Measurements from ENCODE around the gene RIMS3. TPM values are rescaled to one million over a fixed set of nuclear protein-coding genes. Genes with fewer than 3 reads are reported as not detected.
"Not testable (repeated sequence)": the region's sequence is repeated elsewhere in the genome, so short reads cannot be mapped to it uniquely, and the experiment has no call there.

Gene RIMS3
- total RNA-seq, 4 donors from 2014 or later = 2.8 to 8.2 (median 4.8) TPM

- DNase-seq (ENCODE audit: low spot score in 2 of 2) = no peak
- WGBS = 83% methylated on average over 2 of the region's 2 CpGs
- Histone ChIP-seq H3K4me3 (no peak overlapping the region), H3K27ac (no peak overlapping the region), H3K36me3 (no peaks in the 10 kb centered on the region), H3K4me1 (no peaks in the 10 kb centered on the region), H3K27me3 (no peaks in the 10 kb centered on the region), H3K9me3 (no peaks in the 10 kb centered on the region)
- TF ChIP-seq EP300 (IDR thresholded peaks at IDR 0.05) (no peak), CTCF (IDR thresholded peaks at IDR 0.05) (no peak), POLR2A (IDR thresholded peaks at IDR 0.05) (no peak), POLR2AphosphoS5 (IDR thresholded peaks at IDR 0.05) (no peak)
Observed at GRCh38 chr1:40582116-40582515, 83.4 kb downstream of the RIMS3 start.

- TF ChIP-seq CTCF (IDR thresholded peaks at IDR 0.05) = no peak
- no peak for TF ChIP-seq POLR2AphosphoS5 (IDR thresholded peaks at IDR 0.05)
- no peak for TF ChIP-seq EP300 (IDR thresholded peaks at IDR 0.05)
- no peak for TF ChIP-seq POLR2A (IDR thresholded peaks at IDR 0.05)
- no peaks in the 10 kb centered on the region for H3K9me3 ChIP-seq
Observed at GRCh38 chr1:40575336-40575735, 90.1 kb downstream of the RIMS3 start.

DNA sequence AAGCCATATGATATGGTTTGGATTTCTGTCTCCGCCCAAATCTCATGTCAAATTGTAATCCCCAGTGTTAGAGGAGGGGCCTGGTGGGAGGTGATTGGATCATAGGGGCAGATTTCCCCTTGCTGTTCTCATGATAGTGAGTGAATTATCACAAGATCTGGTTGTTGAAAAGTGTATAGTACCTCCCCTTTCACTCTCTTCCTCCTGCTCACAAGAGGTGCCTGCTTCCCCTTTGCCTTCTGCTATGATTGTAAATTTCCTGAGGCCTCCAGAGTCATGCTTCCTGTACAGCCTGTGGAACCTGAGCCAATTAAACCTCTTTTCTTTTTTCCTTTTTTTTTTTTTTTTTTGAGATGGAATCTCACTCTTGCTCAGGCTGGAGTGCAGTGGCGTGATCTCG is 90.7 kb downstream of the RIMS3 start:
- not testable (repeated sequence) for H3K4me1 ChIP-seq; H3K9me3 ChIP-seq; H3K27ac ChIP-seq; H3K27me3 ChIP-seq; H3K36me3 ChIP-seq; H3K4me3 ChIP-seq; DNase-seq (ENCODE audit: low spot score in 2 of 2)
- 56% methylated on average over 3 of the region's 3 CpGs for WGBS

More at GRCh38 chr1:40575336-40575735, 90.1 kb downstream of the RIMS3 start:
- Histone ChIP-seq H3K27me3 (no peaks in the 10 kb centered on the region), H3K4me1 (no peaks in the 10 kb centered on the region), H3K4me3 (no peak overlapping the region), H3K27ac (no peak overlapping the region), H3K36me3 (no peaks in the 10 kb centered on the region)
- DNase-seq (ENCODE audit: low spot score in 2 of 2) = no peak

Other genes starting within 250 kb of the RIMS3 start
- 1 to 10 TPM in 1 of 4 donors, under 1 TPM in 3; 0.55 to 1.1 (median 0.74) TPM for gene ZFP69B, start 215.2 kb downstream of the RIMS3 start, total RNA-seq
- 1 to 10 TPM; 1.4 to 2.7 (median 1.7) TPM for gene ZFP69, start 188.4 kb downstream of the RIMS3 start, total RNA-seq
- gene EXO5, start 156.9 kb downstream of the RIMS3 start, total RNA-seq = 1 to 10 TPM; 2.2 to 6.3 (median 6.0) TPM
- 1 to 10 TPM; 1.7 to 4.0 (median 3.1) TPM for gene ZNF684, start 134.0 kb downstream of the RIMS3 start, total RNA-seq
- 100 to 1,000 TPM in 1 of 4 donors, 10 to 100 TPM in 3; 62.9 to 111 (median 83.5) TPM for gene NFYC, start 26.0 kb upstream of the RIMS3 start, total RNA-seq
- 1 to 10 TPM; 1.1 to 3.8 (median 1.5) TPM for gene KCNQ4, start 118.1 kb upstream of the RIMS3 start, total RNA-seq
- 10 to 100 TPM; 52.6 to 90.4 (median 58.4) TPM for gene CITED4, start 196.7 kb upstream of the RIMS3 start, total RNA-seq